ENCODE data around the gene BCAP31. TPM values are rescaled to one million over a fixed set of nuclear protein-coding genes. Genes with fewer than 3 reads are reported as not detected.

BCAP31 gene
- total and polyA plus RNA-seq, 9 donors: 53.7 to 195 (median 135) TPM

DNA sequence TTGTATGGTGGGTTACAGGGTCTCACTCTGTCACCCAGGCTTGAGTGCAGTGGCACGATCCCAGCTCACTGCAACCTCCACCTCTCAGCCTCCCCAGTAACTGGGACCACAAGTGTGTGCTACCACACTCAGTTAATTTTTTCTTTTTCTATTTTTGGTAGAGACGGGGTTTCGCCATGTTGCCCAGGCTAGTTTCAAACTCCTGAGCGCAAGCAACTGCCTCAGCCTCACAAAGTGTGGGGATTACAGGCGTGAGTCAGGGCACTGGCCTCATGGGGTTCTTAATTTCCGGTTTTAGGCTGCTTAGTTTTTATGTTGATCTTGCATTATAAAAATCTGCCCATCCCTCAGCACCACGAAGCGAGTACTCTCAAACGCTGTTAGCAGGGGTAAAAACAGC lies 6.7 kb downstream of the BCAP31 start:
- no peak for DNase-seq
- no peaks in the 10 kb centered on the region for H3K36me3 ChIP-seq

GRCh38 chrX:153714256-153714655 lies 9.9 kb downstream of the BCAP31 start:
- H3K27ac ChIP-seq: no peak overlapping the region
- H3K4me3 ChIP-seq: no peak overlapping the region
- TF ChIP-seq POLR2A (IDR thresholded peaks at IDR 0.05) (no peak), EP300 (IDR thresholded peaks at IDR 0.05) (no peak), CTCF (IDR thresholded peaks at IDR 0.05) (no peak)
- H3K4me1 ChIP-seq (ENCODE audit: insufficient read depth): no peaks in the 10 kb centered on the region
- no peaks in the 10 kb centered on the region for H3K27me3 ChIP-seq
- intact Hi-C loops (cut with DNase I): no loop called here
- WGBS, 3 donors: 78 to 88% (median 81%) methylated on average over 3 of the region's 3 CpGs
- H3K9me3 ChIP-seq: no peaks in the 10 kb centered on the region
- no peak for DNase-seq
- no peaks in the 10 kb centered on the region for H3K36me3 ChIP-seq

More for the DNA sequence above, 6.7 kb downstream of the BCAP31 start:
- WGBS, 3 donors: 86 to 89% (median 87%) methylated on average over 9 of the region's 9 CpGs
- Histone ChIP-seq H3K4me1 (ENCODE audit: insufficient read depth) (no peaks in the 10 kb centered on the region), H3K27ac (no peak overlapping the region), H3K4me3 (no peak overlapping the region), H3K27me3 (no peaks in the 10 kb centered on the region), H3K9me3 (no peaks in the 10 kb centered on the region)
- intact Hi-C loops (cut with DNase I): no loop called here
- no peak for TF ChIP-seq POLR2A (IDR thresholded peaks at IDR 0.05)
- TF ChIP-seq EP300 (IDR thresholded peaks at IDR 0.05): no peak
- TF ChIP-seq CTCF (IDR thresholded peaks at IDR 0.05): no peak

- Histone ChIP-seq H3K4me3 (no peak overlapping the region), H3K36me3 (no peaks in the 10 kb centered on the region), H3K27me3 (no peaks in the 10 kb centered on the region), H3K27ac (no peak overlapping the region), H3K4me1 (ENCODE audit: insufficient read depth) (no peaks in the 10 kb centered on the region), H3K9me3 (no peaks in the 10 kb centered on the region)
- intact Hi-C loops (cut with DNase I): no loop called here
- DNase-seq: no peak
- TF ChIP-seq EP300 (IDR thresholded peaks at IDR 0.05) (no peak), CTCF (IDR thresholded peaks at IDR 0.05) (no peak)
- WGBS, 3 donors: 81 to 85% (median 83%) methylated on average over 27 of the region's 27 CpGs
Measured at GRCh38 chrX:153709726-153710674, 14.2 kb downstream of the BCAP31 start.

GRCh38 chrX:153708415-153708814 lies 15.8 kb downstream of the BCAP31 start:
- 19 to 24% (median 22%) methylated on average over 13 of the region's 13 CpGs for WGBS, 3 donors
- TF ChIP-seq CTCF (IDR thresholded peaks at IDR 0.05) (peak in 1 of 3 donors; percentile 14), POLR2A (IDR thresholded peaks at IDR 0.05) (no peak)
- no peak overlapping the region for H3K4me3 ChIP-seq
- H3K27me3 ChIP-seq: no peaks in the 10 kb centered on the region
- H3K4me1 ChIP-seq (ENCODE audit: insufficient read depth): no peaks in the 10 kb centered on the region
- no peak overlapping the region for H3K27ac ChIP-seq
- no peaks in the 10 kb centered on the region for H3K9me3 ChIP-seq
- intact Hi-C loops (cut with DNase I): no loop called here
- peak; percentile 52 to 74 (median 64) for DNase-seq
- no peaks in the 10 kb centered on the region for H3K36me3 ChIP-seq

Data from ovary (tissue), 9 donors.